Measurements from ENCODE around the gene NAT8.
"Not testable (repeated sequence)": the region's sequence is repeated elsewhere in the genome, so short reads cannot be mapped to it uniquely, and the experiment has no call there.

NAT8 gene

GRCh38 chr2:73630662-73631266 is 11.5 kb downstream of the NAT8 start:
- DNase-seq = not testable (repeated sequence)

- not testable (repeated sequence) for DNase-seq
These were observed 13.7 kb downstream of the NAT8 start for GRCh38 chr2:73628493-73628892.

DNA sequence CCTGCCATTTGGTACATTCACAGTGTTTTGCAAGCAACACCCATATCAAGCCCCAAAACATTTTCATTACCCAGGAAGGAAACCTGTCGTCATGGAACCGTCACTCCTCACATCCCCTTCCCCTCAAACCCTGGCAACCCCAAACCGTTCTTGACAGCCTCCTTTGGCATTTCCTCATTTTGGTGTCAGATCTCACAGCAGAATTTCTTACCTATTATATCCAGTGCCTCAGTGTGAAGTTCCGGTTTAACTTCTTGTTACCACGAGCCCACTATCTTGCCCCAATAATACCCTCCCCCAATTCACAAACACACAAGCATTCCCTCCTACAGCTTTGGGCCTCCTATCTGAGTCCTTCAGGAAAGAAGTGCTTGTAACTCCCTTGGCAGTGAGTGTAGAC is 16.0 kb downstream of the NAT8 start:
- not testable (repeated sequence) for DNase-seq

DNA sequence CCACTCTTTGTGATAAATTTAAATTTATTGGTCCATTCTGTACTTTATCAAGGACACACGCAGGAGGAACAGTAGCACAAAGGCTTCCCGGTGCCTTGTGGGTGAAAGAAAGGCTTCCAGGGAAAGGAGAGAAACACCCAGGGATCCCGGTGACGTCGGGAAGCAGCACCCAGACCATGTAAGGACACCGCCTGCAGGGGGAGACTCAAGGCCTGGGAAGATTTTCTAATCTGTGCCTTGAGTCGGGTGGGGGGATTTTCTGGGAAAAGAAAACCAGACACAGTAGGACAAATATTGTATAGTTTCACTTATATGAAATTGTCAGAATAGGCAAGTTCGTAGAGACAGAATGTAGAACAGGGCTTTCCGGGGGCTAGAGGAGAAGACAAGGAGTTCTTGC is 17.6 kb downstream of the NAT8 start:
- not testable (repeated sequence) for DNase-seq

GRCh38 chr2:73624036-73624435 is 18.2 kb downstream of the NAT8 start:
- not testable (repeated sequence) for DNase-seq

GRCh38 chr2:73619925-73620324 is 22.3 kb downstream of the NAT8 start:
- DNase-seq = not testable (repeated sequence)

DNA sequence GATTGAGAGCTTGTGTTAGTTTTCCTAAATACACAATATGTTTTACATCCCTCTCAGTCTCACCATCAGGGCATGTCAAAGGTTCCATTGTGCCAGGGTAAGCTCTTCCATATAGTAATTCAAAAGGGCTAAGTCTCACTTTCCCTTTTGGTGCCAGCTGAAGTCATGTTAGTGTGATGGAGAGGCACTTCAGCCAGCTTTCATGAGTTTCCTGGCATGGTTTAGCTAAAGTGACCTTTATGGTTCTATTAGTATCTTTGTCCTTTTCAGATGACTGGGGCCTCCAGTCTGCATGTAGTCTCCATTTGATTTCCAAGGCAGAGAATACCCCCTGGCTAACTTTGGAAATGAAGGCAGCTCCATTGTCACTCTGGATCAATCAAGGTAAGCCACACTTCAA is 27.2 kb downstream of the NAT8 start:
- no peak for DNase-seq

DNA sequence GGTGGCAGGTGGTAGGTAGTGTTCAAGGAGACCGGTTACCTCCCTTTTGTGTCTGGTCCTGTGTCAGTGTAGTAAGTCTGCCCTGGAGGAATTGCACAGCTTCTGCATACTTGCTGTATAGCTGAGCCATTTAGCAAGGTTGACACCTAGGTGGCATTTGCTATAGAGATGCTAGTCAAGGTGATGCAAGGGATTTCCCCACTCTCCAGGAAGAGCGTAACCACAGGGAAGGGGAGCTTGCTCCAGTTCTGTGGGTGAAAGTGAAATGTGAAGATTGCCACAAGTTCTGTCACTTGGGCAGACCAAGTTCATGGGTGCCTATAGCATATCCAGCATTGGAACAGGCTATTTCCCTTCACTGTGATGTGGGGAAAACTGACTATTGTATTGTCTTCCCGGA is 28.1 kb downstream of the NAT8 start:
- no peak for DNase-seq

GRCh38 chr2:73611867-73612266 is 30.4 kb downstream of the NAT8 start:
- peak; percentile 3 for DNase-seq

DNA sequence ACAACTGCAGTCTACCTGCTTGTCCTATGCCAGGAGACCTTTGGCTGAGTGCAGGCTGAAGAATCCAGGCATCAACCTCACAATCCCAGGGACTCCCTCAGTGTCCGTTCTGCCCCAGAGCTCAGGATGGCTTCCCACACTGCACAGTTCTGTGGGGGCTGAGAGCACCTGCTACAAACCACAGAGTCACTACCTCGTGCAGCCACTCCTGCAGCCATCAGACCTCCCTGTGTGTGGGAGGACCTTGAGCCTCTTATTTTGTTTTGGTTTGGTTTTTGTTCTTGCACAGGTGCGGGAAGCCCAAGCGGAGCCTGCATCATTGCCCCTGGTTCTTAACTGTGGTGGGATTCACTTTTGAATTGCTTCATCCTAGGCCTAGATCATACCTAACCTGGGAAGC is 31.0 kb downstream of the NAT8 start:
- DNase-seq = no peak

DNA sequence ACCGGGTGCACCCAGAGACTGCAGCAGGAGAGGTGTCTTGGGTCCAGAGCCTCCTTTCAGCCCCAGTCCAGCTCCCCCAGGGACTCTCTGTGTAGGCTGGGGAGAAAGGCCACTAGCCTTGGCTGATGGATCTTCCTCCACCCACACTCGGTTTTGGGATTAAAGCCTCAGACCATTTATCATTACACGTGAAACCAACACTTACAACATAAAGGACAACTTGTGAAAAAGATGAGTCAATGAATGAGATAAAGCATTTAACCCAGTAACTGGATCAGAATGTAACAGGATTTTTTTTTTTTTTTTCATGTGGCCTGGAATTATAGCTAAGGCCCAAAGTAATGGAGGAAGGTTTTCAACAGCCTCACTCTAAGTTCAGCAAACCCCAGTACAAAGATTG is 32.1 kb downstream of the NAT8 start:
- no peak for DNase-seq

GRCh38 chr2:73604589-73604988 is 37.6 kb downstream of the NAT8 start:
- DNase-seq = not testable (repeated sequence)

DNA sequence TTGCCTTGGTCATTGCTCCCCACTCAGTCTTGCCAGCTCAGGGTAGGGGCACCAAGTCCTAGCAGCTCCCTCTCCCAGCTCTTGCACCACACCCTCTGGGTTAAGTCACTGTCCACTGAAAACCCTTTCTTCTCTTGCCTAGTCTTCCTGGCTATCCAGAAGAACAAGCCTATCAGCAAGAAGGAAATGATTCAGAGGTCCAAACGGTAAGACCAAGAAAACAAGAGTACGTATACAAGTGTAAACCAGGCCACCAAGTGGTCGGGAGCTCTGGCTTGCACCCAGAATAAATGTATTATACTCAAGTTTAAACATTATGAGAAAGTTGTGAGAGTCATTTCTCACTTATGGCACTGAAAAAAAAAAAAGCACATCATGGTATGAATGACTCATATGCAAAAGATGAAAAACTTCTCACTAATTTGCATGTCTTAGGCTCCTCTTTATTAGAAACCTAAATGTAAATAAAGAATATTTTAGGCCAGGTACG is 39.1 kb downstream of the NAT8 start:
- peak; percentile 44 for DNase-seq

GRCh38 chr2:73601780-73602179 is 40.4 kb downstream of the NAT8 start:
- no peak for DNase-seq

DNA sequence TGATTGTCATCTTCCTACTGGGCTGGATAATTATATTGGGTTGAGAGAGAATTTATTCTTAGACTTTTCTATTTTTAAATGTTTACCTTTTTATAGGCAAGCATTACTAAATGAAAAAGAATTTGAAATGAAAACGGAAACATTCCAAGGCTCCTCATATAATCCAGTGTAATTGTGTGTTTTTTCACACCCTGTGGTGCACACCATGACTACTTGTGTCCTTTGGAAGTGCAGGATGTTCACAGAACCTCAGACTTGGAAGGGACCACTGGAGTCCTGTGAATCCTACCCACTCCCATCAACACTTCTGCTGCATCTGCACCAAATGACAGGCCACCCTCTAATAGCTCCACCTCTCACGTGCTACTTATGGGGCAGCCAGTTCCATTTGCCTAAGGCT is 48.0 kb downstream of the NAT8 start:
- no peak for DNase-seq

- no peak for DNase-seq
These were observed 48.5 kb downstream of the NAT8 start for GRCh38 chr2:73593680-73594079.
